Omental fat pad (tissue), 4 donors: Measurements from ENCODE around the gene ZNF804A. TPM values are rescaled to one million over a fixed set of nuclear protein-coding genes. Genes with fewer than 3 reads are reported as not detected.

Experiments
- ATAC-seq: fragments of 150-250 bp; one replicate; pipeline ENCODE4 v1.9.1; 2016; ENCODE audit warnings: mild to moderate bottlenecking, moderate library complexity; ENCODE audit not compliant: low FRiP score
- DNase-seq: peaks from one replicate; pipeline ENCODE4 v3.0.0-alpha.2; 2019; ENCODE audit warnings: low spot score
- total RNA-seq, 4 donors: library from RNA; depleted of rRNA; stranded (reverse); fragments of >200 nt; gene quantifications; one replicate each; pipeline ENCODE4 v1.1.0, GENCODE V29; 2016
- TF ChIP-seq, protein P1 (sequence below), 3 donors: fragments of 450-650 bp; IDR thresholded peaks; one replicate each; pipeline ENCODE4 v1.5.1; 2016 to 2017; ENCODE audit warnings: antibody characterized with exemption in 3 of 3, mild to moderate bottlenecking in 3 of 3, moderate library complexity in 2 of 3

The ZNF804A gene
- total RNA-seq, 4 donors from 2014 or later = 0.09 to 0.79 (median 0.60) TPM; not detected in 1

DNA sequence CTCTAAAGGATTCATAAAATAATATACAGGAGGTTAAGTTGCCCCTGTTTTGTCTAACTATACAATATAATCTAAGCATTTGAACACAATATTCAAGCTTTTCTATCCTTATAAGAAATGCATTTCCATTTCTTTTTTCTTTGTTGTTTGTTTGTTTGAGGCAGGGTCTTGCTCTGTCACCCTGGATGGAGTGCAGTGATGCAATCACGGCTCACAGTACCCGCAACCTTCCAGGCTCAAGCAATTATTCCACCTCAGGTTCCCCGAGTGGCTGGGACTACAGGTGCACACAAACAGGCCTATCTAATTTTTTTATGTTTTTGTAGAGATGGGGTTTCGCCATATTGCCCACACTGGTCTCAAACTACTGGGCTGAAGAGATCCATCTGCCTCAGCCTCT lies 307.8 kb downstream of the ZNF804A start:
- DNase-seq (no peak), ATAC-seq (no peak)
- TF ChIP-seq, protein P1, sequence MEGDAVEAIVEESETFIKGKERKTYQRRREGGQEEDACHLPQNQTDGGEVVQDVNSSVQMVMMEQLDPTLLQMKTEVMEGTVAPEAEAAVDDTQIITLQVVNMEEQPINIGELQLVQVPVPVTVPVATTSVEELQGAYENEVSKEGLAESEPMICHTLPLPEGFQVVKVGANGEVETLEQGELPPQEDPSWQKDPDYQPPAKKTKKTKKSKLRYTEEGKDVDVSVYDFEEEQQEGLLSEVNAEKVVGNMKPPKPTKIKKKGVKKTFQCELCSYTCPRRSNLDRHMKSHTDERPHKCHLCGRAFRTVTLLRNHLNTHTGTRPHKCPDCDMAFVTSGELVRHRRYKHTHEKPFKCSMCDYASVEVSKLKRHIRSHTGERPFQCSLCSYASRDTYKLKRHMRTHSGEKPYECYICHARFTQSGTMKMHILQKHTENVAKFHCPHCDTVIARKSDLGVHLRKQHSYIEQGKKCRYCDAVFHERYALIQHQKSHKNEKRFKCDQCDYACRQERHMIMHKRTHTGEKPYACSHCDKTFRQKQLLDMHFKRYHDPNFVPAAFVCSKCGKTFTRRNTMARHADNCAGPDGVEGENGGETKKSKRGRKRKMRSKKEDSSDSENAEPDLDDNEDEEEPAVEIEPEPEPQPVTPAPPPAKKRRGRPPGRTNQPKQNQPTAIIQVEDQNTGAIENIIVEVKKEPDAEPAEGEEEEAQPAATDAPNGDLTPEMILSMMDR (IDR thresholded peaks at IDR 0.05) = no peak

DNA sequence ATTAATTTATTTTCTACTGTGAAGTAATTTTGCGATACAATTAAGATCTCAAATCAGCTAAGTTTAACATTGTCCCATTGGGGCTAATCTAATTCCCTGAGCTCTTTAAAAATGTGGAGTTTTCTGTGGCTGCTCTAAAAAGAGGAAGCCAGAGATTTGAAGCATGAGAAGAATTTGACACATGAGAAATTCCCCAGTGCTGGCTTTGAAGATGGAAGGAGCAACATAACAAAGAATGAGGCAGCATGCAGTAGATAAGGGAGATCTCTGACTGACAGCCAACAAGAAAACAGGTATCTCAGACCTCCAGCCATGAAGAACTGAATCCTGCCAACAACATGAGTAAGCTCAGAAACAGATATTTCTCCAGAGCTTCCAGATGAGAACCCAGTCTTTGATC lies 308.4 kb downstream of the ZNF804A start:
- DNase-seq = no peak
- TF ChIP-seq, protein P1 (IDR thresholded peaks at IDR 0.05) = no peak
- ATAC-seq = no peak

GRCh38 chr2:184908966-184909365 lies 310.6 kb downstream of the ZNF804A start:
- ATAC-seq (no peak), DNase-seq (no peak)
- TF ChIP-seq, protein P1 (IDR thresholded peaks at IDR 0.05) = no peak

GRCh38 chr2:184920451-184920965 lies 322.2 kb downstream of the ZNF804A start:
- ATAC-seq = no peak
- TF ChIP-seq, protein P1 (IDR thresholded peaks at IDR 0.05) = no peak
- DNase-seq = no peak

DNA sequence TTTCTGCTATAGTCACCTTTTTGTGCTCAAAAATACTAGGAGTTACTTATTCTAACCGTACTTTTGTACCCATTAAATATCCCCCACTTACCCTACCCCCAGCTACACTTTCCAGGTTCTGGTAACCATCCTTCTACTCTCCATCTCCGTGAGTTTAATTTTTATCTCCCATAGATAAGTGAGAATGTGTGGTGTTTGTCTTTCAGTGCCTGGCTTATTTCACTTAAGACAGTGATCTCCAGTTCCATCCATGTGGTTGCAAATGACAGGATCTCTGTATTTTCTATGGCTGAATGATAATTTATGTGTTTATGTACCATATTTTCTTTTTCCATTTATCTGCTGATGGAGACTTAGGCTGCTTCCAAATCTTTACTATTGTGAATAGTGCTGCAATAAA lies 323.3 kb downstream of the ZNF804A start:
- ATAC-seq (no peak), DNase-seq (no peak)
- TF ChIP-seq, protein P1 (IDR thresholded peaks at IDR 0.05) = no peak

DNA sequence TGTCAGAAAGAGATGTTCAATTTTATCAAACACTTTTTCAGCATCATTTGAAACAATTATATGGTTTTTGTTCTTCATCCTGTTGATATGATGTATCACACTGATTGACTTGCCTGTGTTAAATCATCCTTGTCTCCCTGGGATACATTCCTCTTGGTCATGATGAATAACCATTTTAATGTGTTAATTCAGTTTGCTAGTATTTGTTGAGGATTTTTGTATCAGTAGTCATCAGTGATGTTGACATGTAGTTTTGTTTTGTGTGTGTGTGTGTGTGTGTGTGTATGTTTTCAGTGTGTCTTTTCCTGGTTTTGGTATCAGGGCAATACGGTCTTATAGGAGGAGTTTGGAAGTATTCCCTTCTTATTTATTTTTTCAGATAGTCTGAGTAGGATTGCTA lies 325.4 kb downstream of the ZNF804A start:
- DNase-seq (no peak), ATAC-seq (no peak)
- TF ChIP-seq, protein P1 (IDR thresholded peaks at IDR 0.05) = no peak

DNA sequence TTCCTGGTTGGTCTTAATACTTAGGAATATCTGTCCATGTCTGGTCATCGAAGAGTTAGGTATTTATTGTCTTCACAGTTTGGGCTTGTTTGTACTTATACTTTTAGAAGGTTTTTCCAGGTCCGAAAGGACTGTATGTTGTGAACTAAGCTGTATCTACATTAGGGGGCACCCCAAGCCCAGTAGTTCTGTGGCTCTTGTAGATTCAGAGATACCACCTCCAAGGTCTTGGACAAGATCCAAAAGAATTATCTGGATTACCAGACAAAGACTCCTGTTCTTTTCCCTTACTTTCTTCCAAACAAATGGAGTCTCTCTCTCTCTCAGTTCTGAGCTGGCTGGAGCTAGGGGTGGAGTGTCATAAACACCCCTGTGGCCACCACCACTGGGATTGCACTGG lies 328.7 kb downstream of the ZNF804A start:
- TF ChIP-seq, protein P1 (IDR thresholded peaks at IDR 0.05) = no peak
- no peak for DNase-seq
- ATAC-seq = no peak
